Left forelimb (tissue), 1 donor: Measurements from ENCODE around the gene ZNF148.
A peak's percentile ranks its signal among the peaks of the same experiment; 100 is the strongest.
"Not testable (repeated sequence)": the region's sequence is repeated elsewhere in the genome, so short reads cannot be mapped to it uniquely, and the experiment has no call there.

ENCODE experiments used
- DNase-seq: peaks from one replicate; pipeline ENCODE4 v3.0.0-alpha.2; 2018; ENCODE audit warnings: low spot score

The ZNF148 gene

GRCh38 chr3:125374996-125375941 is at the start of gene ZNF148:
Gene ZNF148, minus strand, starts transcription at chr3:125375325. Its CDS starts 61,685 bp downstream, at chr3:125313640.
- DNase-seq, result peak; percentile 95

- DNase-seq, result no peak
These were observed 43.2 kb upstream of the ZNF148 start for GRCh38 chr3:125418306-125418705.

DNA sequence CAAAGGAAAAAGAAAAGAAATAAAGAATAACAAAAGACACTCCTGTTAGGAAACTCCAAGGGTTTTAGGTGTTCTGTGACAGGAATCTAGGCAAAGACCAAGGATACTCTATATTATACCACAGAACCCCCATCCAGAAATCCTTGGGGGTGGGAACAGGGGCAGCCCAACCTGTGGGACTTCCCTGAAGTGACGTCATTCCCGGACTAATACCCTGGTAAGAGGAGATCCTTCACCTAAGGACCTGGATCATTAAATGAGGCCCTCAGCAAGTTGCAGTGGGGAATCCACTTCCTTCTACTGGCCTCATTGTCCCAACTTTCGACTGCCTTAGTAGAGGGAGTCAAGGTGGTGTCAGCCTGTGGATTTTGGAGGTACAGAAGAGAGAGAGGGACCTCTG is 41.1 kb upstream of the ZNF148 start:
- no peak for DNase-seq

DNA sequence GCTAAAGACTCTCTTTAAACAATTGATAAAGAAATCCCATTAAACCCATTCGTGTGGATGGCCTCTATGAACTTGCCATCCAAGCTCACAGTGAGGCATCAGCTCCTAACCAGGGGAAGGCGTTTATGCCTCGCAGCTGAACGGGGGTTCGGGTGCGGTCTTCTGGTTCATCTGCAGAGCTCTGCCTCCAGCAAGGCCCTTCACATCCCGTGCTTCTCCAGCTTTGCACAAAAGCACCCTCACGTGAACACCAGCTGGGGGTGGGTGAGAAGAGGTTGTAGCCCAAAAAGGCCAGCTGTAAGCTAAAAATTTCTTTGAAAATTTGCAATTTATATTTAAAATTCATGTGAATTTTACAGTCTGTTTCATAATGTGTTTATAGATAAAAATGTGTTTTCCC is 39.5 kb upstream of the ZNF148 start:
- DNase-seq, result no peak

- DNase-seq, result no peak
These were observed 35.8 kb upstream of the ZNF148 start for GRCh38 chr3:125410922-125411321.

- DNase-seq, result no peak
These were observed 30.9 kb upstream of the ZNF148 start for GRCh38 chr3:125406070-125406469.

DNA sequence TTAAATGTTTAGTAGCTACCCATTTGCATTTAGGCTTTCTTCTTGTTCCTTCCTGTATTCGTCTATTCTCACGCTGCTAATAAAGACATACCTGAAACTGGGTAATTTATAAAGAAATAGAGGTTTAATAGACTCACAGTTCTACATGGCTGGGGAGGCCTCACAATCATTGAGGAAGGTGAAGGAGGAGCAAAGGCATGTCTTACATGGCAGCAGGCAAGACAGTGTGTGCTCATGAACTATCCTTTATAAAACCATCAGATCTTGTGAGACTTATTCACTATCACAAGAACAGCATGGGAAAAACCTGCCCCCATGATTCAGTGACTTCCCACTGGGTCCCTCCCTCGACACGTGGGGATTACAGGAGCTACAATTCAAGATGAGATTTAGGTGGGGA is 30.4 kb upstream of the ZNF148 start:
- not testable (repeated sequence) for DNase-seq

- DNase-seq, result no peak
These were observed 28.7 kb upstream of the ZNF148 start for GRCh38 chr3:125403789-125404188.

DNA sequence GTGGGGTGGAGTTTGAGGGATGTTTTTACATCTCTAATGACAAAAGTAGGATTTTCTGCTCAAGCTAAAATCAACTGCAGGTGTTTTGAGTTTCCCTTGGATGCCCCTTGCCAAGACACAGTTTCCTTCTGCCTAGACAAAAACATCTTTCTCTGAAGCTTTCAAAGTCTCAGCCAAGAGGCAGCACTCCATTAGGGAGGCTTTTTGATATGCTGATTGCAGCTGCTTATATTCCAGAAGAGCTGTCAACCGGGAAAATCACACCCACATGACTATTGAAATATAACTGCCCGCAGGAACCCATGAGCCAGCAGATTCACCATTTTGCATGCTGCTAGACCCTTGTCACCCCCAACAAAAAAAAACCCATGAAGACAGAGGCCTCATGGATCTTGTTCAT is 27.5 kb upstream of the ZNF148 start:
- no peak for DNase-seq

GRCh38 chr3:125401402-125401801 is 26.3 kb upstream of the ZNF148 start:
- no peak for DNase-seq

- no peak for DNase-seq
These were observed 23.8 kb upstream of the ZNF148 start for GRCh38 chr3:125398952-125399351.

- DNase-seq, result no peak
These were observed 20.0 kb upstream of the ZNF148 start for GRCh38 chr3:125395091-125395490.

GRCh38 chr3:125394406-125394805 is 19.3 kb upstream of the ZNF148 start:
- no peak for DNase-seq

DNA sequence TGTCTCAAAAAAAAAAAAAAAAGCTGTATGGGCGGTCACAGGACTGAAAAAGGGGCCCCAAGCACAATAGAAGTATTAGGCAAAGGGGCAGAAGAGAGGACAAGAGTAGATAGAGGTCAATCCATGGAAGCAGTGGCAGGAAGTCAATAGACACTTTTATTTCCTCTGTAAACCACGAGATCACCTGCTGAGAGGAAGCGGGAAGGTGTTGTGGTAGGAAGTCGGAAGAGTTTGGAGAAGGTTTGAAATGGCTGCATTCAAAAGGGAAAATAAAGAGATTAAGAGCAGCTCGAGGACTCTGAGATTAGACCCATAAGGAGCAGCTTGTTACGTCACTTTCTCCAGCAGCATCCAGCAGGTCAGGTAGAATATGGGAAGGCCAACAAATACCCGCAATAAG is 14.2 kb upstream of the ZNF148 start:
- DNase-seq, result no peak

GRCh38 chr3:125388369-125388768 is 13.2 kb upstream of the ZNF148 start:
- not testable (repeated sequence) for DNase-seq

- no peak for DNase-seq
These were observed 11.7 kb upstream of the ZNF148 start for GRCh38 chr3:125386811-125387210.

- DNase-seq, result no peak
These were observed 8.6 kb upstream of the ZNF148 start for GRCh38 chr3:125383744-125384143.

- DNase-seq, result no peak
These were observed 7.2 kb upstream of the ZNF148 start for GRCh38 chr3:125382298-125382697.

DNA sequence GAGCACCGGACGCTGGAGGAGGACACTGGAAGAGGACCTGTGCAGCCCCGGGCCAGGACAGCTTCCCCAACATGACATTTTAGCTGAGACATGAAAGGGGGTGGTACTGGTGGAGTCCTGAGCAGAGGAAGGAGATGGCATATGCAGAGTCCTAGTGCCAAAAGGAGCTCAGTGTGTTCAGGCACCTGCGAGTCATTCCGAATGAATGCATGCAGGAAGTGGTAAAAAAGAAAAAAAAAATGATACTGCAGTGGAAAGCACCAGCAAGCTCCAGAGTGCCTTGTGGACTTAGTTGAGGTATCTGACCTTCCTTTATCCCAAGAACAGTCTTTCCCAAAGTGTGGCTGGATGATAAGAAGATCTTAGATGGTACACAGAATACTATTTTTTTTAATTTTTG is 6.6 kb upstream of the ZNF148 start:
- no peak for DNase-seq

DNA sequence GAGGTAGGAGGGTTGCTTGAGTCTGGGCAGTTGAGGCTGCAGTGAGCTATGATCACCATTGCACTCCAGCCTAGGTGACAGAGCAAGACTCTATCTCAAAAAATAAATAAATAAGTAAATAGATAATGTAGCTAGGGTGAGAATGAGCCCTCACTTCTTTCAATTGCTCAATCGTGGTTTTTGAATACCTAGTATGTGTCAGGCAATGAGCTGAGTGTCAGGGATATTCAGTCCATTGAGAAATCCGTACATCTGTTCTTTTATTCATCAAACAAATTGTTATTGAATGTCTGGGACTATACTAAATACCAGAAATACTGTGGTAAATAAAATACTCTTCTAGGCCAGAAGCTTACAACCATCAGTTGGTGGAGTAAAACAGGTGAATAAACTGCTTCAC is 6.2 kb upstream of the ZNF148 start:
- DNase-seq, result no peak

DNA sequence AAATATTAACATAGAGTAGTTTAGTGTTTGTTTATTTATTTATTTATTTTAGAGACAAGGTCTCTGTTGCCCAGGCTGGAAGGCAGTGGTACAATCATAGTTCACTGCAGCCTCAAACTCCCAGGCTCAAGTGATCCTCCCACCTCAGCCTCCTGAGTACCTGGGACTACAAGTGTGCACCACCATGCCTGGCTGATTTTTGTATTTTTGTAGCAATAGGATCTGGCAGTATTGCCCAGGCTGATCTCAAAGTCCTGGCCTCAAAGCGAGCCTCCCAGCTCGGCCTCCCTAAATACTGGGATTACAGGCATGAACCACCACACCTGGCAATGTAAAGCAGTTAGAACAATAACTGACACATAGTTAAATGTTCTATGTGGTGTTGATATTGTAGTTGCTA is 4.4 kb upstream of the ZNF148 start:
- DNase-seq, result no peak

GRCh38 chr3:125378762-125379161 is 3.6 kb upstream of the ZNF148 start:
- DNase-seq, result no peak

DNA sequence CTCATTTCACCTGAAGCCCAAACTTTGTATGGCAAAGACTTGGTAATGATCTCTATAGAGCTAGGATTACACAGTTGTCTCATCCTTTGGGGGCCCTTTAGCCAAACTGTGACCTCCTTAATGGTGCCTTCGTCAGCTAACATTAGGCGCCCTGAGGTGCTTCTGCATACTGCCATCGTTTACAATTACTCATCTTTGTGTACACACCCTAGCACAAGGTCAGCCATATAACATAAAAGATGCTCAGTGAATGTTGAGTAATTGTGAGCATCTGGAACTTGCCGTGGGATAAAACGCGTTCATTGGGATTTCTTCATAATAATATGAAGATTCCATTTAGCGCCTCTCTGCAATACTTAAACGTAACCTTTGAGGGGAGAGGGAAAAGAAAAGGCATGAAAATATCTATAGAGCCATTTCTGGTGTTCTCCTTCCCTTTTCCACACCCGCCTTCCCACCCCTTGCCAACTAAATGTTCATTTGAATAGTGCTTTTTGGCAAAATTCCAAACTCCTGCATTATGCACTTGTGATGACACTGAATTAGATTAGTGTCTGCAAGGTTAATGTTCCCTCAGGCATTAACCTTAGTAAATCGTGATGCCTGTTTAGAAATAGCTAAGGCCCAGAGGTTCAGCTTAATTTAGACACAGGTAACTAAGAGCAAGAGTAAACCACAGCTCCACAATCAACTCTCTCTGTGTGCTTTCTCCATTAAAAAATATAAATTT is 990 bp upstream of the ZNF148 start:
- no peak for DNase-seq
